ENCODE measurements around the gene MBD3.

MBD3 gene

DNA sequence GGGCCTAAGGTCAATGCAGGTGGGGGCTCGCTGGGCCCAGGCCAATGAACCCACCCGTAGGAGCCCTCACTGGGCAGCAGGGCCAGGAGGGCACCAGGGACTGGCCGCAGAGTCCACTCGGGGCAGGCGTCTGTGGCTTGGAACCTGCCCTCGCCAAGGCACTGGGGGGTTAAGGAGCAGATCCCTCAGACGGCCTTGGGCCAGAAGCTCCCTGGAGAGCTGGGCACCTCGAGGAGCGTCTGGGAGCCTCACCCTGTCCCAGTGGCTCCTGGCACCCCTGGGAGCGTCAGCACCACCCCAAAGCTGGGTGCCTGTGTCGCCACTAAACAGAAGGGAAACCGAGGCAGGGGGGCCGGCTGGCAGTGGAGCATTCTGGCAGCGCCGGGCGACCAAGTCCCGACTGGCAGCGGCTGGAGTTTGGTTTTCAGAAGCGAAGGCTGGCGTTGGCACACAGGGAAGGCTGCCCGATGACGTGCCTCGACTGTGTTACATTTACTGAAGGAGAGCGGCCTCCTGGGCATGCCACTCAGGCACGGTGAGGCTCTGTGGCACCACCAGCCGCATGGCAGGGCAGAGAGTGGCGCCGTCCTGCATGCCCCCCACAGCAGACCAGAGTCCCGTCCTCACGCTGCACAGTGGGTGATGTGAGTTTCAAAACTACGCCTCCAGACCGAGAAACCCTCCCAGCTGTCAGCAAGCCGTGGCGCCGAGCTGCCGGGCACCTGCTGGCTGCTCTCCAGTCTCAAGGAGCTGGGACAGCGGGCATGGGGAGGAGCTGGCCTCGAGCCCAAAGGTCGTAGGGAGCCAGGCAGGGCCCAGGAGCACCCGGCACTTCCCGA lies 15.4 kb downstream of the MBD3 start:
- H3K36me3 ChIP-seq (replicated peaks) = peaks cover 30% of the 10 kb centered on the region
- H3K27ac ChIP-seq = no peak overlapping the region
- H3K27me3 ChIP-seq (replicated peaks) = no peaks in the 10 kb centered on the region
- no peak overlapping the region for H3K4me3 ChIP-seq (ENCODE audit: low read depth, low read length)
- in situ Hi-C loops (cut with HindIII; ENCODE audit: low pct_ligation_motif_present, low sequenced_read_pairs) = no loop called here
- DNase-seq = no peak
- TF ChIP-seq, protein P1, sequence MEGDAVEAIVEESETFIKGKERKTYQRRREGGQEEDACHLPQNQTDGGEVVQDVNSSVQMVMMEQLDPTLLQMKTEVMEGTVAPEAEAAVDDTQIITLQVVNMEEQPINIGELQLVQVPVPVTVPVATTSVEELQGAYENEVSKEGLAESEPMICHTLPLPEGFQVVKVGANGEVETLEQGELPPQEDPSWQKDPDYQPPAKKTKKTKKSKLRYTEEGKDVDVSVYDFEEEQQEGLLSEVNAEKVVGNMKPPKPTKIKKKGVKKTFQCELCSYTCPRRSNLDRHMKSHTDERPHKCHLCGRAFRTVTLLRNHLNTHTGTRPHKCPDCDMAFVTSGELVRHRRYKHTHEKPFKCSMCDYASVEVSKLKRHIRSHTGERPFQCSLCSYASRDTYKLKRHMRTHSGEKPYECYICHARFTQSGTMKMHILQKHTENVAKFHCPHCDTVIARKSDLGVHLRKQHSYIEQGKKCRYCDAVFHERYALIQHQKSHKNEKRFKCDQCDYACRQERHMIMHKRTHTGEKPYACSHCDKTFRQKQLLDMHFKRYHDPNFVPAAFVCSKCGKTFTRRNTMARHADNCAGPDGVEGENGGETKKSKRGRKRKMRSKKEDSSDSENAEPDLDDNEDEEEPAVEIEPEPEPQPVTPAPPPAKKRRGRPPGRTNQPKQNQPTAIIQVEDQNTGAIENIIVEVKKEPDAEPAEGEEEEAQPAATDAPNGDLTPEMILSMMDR (IDR thresholded peaks at IDR 0.05; ENCODE audit: low read depth, low read length, missing control alignments) = no peak

GRCh38 chr19:1576242-1577089 lies 16.2 kb downstream of the MBD3 start:
- Histone ChIP-seq H3K27ac (no peak overlapping the region), H3K27me3 (replicated peaks) (no peaks in the 10 kb centered on the region), H3K36me3 (replicated peaks) (peaks cover 30% of the 10 kb centered on the region), H3K4me3 (ENCODE audit: low read depth, low read length) (no peak overlapping the region)
- TF ChIP-seq, protein P1 (IDR thresholded peaks at IDR 0.05; ENCODE audit: low read depth, low read length, missing control alignments) = no peak
- DNase-seq = no peak
- in situ Hi-C loops (cut with HindIII; ENCODE audit: low pct_ligation_motif_present, low sequenced_read_pairs) = no loop called here

GRCh38 chr19:1575323-1576241 lies 17.1 kb downstream of the MBD3 start:
- H3K36me3 ChIP-seq (replicated peaks) = peaks cover 21% of the 10 kb centered on the region
- TF ChIP-seq, protein P1 (IDR thresholded peaks at IDR 0.05; ENCODE audit: low read depth, low read length, missing control alignments) = no peak
- H3K27me3 ChIP-seq (replicated peaks) = no peaks in the 10 kb centered on the region
- no peak overlapping the region for H3K27ac ChIP-seq
- DNase-seq = no peak
- in situ Hi-C loops (cut with HindIII; ENCODE audit: low pct_ligation_motif_present, low sequenced_read_pairs) = no loop called here
- no peak overlapping the region for H3K4me3 ChIP-seq (ENCODE audit: low read depth, low read length)

- no peak for DNase-seq
- Histone ChIP-seq H3K4me3 (ENCODE audit: low read depth, low read length) (no peak overlapping the region), H3K27ac (no peak overlapping the region), H3K36me3 (replicated peaks) (peaks cover 13% of the 10 kb centered on the region), H3K27me3 (replicated peaks) (no peaks in the 10 kb centered on the region)
- in situ Hi-C loops (cut with HindIII; ENCODE audit: low pct_ligation_motif_present, low sequenced_read_pairs) = no loop called here
- TF ChIP-seq, protein P1 (IDR thresholded peaks at IDR 0.05; ENCODE audit: low read depth, low read length, missing control alignments) = no peak
Observed at GRCh38 chr19:1574354-1575136, 18.1 kb downstream of the MBD3 start.

DNA sequence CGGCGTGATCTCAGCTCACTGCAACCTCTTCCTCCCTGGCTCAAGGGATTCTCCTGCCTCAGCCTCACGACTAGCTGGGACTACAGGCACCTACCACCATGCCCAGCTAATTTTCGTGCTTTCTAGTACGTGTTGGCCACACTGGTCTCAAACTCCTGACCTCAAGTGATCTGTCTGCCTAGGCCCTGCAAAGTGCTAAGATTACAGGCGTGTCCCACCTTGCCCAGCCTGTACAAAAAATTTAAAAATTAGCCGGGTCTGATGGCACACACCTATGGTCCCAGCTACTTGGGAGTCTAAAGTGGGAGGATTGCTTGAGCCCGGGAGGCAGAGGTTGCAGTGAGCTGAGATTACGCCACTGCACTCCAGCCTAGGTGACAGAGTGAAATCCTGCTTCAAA lies 19.9 kb downstream of the MBD3 start:
- Histone ChIP-seq H3K4me3 (ENCODE audit: low read depth, low read length) (no peak overlapping the region), H3K36me3 (replicated peaks) (peaks cover 9% of the 10 kb centered on the region), H3K27me3 (replicated peaks) (no peaks in the 10 kb centered on the region), H3K27ac (no peak overlapping the region)
- DNase-seq = no peak
- in situ Hi-C loops (cut with HindIII; ENCODE audit: low pct_ligation_motif_present, low sequenced_read_pairs) = no loop called here
- TF ChIP-seq, protein P1 (IDR thresholded peaks at IDR 0.05; ENCODE audit: low read depth, low read length, missing control alignments) = no peak

All from brain microvascular endothelial cell (primary cell).